22Rv1 (cell line): Measurements from ENCODE around the gene IDE.
A peak's percentile ranks its signal among the peaks of the same experiment; 100 is the strongest.
"Not testable (repeated sequence)": the region's sequence is repeated elsewhere in the genome, so short reads cannot be mapped to it uniquely, and the experiment has no call there.

Experiments
- H3K27ac ChIP-seq: fragments of 450-650 bp; 2 replicates; pipeline ENCODE4 v1.5.1; 2017
- ZFX ChIP-seq: fragments of 450-650 bp; IDR thresholded peaks from 2 replicates; pipeline ENCODE4 v1.6.1; 2017; ENCODE audit warnings: antibody characterized with exemption, borderline replicate concordance
- TF ChIP-seq, protein P1 (sequence below): fragments of 450-650 bp; IDR thresholded peaks from 2 replicates; pipeline ENCODE4 v1.5.1; 2017; ENCODE audit warnings: mild to moderate bottlenecking

The IDE gene

DNA sequence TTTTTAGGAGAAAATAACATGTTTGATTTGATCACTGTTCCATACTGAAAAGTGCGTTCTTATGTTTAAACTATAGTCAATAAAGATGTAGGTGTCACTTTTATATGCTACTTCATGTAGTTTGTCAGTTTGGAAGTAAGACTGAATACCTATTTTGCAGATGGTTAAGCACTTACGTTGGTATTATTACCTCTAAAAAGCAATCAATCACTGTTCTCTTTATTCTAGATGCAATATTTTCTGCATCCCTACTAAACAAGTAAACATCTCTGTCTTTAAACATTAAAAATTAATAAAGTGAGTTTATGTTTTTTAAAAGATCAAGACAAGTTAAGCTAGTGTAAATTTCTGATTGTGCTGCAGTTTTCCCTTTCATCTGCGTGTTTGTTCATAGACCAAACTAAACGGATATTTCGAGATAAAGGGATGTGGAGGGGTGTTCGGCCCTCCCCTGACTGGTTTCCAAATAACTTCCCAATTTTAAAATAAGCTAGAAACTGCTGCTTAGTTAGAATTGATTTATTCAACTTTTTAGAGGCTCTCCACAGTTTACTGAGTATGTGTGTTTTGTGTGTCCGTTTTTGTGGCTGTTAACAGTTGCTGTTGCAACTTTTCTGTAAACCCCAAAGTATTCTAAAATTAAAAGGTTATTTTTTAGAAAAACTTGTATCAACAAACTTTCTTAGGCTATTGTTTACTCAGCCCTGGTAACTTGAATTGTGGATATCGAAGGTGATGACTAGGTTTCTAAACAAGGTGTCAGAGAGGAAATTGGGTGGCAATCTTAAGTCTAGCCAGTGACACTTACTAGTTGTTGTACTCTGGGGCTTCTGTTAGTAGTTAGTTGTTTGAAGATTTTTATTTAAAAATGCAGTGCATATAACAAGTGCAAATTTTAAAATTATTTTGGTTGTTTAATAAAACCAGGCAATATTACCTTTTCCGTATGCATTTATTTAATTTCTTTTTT lies 20.0 kb upstream of the IDE start:
- TF ChIP-seq ZFX, result no peak
- TF ChIP-seq, protein P1, sequence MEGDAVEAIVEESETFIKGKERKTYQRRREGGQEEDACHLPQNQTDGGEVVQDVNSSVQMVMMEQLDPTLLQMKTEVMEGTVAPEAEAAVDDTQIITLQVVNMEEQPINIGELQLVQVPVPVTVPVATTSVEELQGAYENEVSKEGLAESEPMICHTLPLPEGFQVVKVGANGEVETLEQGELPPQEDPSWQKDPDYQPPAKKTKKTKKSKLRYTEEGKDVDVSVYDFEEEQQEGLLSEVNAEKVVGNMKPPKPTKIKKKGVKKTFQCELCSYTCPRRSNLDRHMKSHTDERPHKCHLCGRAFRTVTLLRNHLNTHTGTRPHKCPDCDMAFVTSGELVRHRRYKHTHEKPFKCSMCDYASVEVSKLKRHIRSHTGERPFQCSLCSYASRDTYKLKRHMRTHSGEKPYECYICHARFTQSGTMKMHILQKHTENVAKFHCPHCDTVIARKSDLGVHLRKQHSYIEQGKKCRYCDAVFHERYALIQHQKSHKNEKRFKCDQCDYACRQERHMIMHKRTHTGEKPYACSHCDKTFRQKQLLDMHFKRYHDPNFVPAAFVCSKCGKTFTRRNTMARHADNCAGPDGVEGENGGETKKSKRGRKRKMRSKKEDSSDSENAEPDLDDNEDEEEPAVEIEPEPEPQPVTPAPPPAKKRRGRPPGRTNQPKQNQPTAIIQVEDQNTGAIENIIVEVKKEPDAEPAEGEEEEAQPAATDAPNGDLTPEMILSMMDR, result no peak
- H3K27ac ChIP-seq, result peak overlapping the region; percentile 98

DNA sequence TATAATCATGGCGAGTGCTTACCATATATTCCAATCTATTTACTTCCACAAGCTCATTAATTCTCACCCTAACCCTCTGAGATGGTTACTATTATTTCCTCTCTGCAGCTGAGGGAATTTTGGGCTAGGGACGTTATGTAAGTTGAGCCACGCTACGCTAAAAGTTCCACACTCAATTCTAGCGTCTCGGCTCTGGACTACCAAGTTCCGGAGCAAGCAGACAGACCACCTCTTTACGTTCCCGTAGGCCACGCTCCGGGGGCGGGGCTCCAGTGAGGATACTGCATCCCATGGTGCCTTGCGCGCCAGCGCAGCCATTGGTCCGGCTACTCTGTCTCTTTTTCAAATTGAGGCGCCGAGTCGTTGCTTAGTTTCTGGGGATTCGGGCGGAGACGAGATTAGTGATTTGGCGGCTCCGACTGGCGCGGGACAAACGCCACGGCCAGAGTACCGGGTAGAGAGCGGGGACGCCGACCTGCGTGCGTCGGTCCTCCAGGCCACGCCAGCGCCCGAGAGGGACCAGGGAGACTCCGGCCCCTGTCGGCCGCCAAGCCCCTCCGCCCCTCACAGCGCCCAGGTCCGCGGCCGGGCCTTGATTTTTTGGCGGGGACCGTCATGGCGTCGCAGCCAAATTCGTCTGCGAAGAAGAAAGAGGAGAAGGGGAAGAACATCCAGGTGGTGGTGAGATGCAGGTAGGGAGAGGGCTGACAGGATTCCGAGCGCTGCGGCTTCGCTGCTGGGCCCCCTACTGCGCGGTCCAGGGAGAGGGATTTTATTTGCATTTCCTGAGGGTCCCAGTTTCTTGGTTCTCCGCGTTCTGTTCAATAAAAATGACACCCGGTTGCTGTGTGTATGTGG lies 19.1 kb upstream of the IDE start, which contains the start of gene KIF11:
TSS of gene KIF11 (plus strand) at position 370 of the 858 bp plus-strand sequence. CDS start at position 616, 246 bp downstream.
- TF ChIP-seq ZFX, result no peak
- TF ChIP-seq, protein P1, result peak; percentile 17
- H3K27ac ChIP-seq, result peak within 1 kb of the TSS; percentile 98

DNA sequence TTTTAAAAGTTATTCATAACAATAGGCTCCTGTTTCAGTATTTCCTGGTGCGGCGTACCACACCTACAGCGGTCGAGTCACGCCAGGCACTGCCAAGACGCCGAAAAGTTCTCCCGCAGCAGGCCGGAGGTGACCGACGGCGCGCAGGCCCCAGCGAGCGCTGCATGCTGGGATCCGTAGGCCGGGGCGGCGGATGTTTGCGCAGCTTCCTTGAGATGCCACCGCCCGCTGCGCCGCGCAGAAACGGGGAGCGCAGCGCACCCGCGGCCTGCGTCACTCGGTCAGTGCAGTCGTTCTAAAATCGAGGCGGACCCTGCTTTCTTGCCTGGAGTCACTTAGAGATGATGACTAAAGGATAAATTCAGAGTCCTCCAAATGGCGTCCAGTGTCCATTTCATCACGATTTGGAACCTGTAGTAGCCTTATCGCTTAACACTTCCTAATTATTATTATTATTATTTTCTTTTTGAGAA lies 17.7 kb upstream of the IDE start:
- TF ChIP-seq, protein P1, result no peak
- no peak for TF ChIP-seq ZFX
- H3K27ac ChIP-seq, result peak overlapping the region; percentile 98

DNA sequence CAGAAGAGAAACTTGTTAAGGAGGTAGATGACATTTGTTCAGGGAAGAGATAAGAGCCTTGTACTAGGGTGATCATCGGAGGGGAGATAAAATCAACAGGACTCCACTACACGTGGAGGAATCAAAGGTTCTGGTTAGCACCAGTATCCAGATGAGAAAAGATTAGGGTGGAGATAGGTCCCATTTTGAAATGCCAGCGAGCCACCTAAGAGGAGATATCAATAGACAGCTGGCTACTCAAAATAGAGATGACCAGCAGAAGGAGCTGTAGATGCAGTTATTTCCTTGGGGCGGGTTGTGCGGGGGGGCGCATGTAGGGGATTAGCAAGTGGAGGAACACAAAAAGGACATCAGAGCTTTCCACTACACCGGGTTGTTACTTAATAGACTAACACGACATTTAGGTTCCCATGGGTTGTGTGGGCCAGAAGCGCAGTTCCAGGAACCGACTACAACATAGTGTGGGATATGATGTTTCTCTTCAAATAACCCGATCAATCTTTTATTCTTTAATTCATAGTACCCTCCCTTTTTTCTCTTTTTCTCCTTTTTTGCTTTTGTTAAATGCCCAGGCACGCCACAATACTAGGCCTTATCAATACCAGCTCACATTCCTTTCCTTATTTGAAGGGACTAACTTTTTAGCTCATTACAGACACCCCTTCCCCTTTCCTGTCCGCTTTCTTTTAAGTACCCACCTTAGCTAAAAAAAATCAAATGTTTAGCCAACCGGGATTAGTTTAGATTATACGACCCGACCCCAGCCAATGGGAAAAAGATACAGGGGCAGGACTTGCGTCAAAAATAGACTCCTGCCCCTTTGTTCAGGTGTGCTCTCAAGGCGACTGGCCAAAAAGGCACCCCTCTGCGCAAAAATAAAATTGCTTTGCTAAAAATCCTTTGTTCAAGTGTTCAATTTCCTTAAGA lies 17.0 kb upstream of the IDE start:
- TF ChIP-seq ZFX, result no peak
- TF ChIP-seq, protein P1, result peak; percentile 31; the same call in 1 of the 2 replicates
- H3K27ac ChIP-seq, result peak overlapping the region; percentile 98

DNA sequence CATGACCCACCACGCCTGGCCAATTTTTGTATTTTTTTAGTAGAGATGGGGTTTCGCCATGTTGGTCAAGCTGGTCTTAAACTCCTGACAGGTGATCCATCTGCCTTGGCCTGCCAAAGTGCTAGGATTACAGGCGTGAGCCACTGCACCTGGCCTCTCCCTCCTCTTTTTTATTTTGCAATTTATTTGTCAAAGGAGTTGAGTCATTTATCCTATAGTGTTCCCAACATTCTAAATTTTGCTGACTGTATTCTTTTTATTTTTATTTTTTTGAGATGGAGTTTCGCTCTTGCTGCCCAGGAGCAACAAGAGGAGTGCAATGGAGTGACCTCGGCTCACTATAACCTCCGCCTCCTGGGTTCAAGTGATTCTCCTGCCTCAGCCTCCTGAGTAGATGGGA lies 8.5 kb upstream of the IDE start:
- not testable (repeated sequence) for H3K27ac ChIP-seq

DNA sequence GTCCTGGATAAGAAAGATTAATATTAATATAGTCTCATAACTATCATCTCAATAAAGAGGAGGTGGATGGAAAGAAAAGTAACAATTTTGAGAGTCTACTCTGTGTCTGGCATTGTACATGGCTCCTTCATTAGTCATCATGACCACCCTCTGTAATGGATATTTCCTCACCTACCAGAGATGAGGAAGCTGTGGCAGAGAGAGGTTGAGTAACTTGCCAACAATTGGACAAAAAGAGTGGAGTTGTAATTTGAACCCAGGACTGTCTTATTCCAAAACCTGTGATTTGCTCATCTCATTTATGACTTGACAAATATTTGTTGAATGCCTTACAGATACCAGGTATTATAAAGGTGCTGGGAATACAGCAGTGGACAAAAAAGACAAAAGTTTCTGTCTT lies 2.1 kb upstream of the IDE start:
- TF ChIP-seq, protein P1, result no peak
- TF ChIP-seq ZFX, result no peak
- no peak overlapping the region for H3K27ac ChIP-seq
